Heart left ventricle (tissue), 16 donors: ENCODE results near the gene NEMP2. TPM values are rescaled to one million over a fixed set of nuclear protein-coding genes. Genes with fewer than 3 reads are reported as not detected.

ENCODE experiments used
- ATAC-seq, 4 donors: fragments of 200-7000 bp; cut with Tn5 transposase; one replicate each; pipeline ENCODE4 v1.9.1; 2020 to 2022; ENCODE audit warnings: moderate library complexity in 4 of 4, mild to moderate bottlenecking in 3 of 4, moderate number of reproducible peaks in 1 of 4
- DNase-seq, 5 donors: peaks; one replicate each; pipeline ENCODE4 v3.0.0-alpha.2; 2020
- H3K27ac ChIP-seq, 12 donors: fragments of 200-600 bp; sonication (generic) in 4 of 12; one replicate each; pipeline versions ENCODE4 v1.5.0 to v1.8.0; 2016 to 2022; ENCODE audit warnings: mild to moderate bottlenecking in 2 of 12
- H3K27me3 ChIP-seq, 9 donors: fragments of 200-600 bp; sonication (generic) in 2 of 9; one replicate each; pipeline versions ENCODE4 v1.5.1 to v1.8.0; 2016 to 2022; ENCODE audit warnings: mild to moderate bottlenecking in 3 of 9
- H3K36me3 ChIP-seq, 9 donors: fragments of 200-600 bp; sonication (generic) in 2 of 9; one replicate each; pipeline versions ENCODE4 v1.5.0 to v1.8.0; 2018 to 2022; ENCODE audit warnings: mild to moderate bottlenecking in 2 of 9
- H3K4me1 ChIP-seq, 12 donors: fragments of 200-600 bp; sonication (generic) in 4 of 12; one replicate each; pipeline versions ENCODE4 v1.5.0 to v1.8.0; 2016 to 2022; ENCODE audit warnings: mild to moderate bottlenecking in 3 of 12
- H3K4me3 ChIP-seq, 12 donors: fragments of 200-600 bp; sonication (generic) in 4 of 12; one replicate each; pipeline versions ENCODE4 v1.5.0 to v1.8.0; 2017 to 2022; ENCODE audit warnings: mild to moderate bottlenecking in 9 of 12, moderate library complexity in 4 of 12
- H3K9me3 ChIP-seq, 12 donors: fragments of 200-600 bp; sonication (generic) in 4 of 12; one replicate each; pipeline versions ENCODE4 v1.5.0 to v1.8.0; 2016 to 2022; ENCODE audit warnings: mild to moderate bottlenecking in 1 of 12
- POLR2A ChIP-seq, 2 donors: fragments of 450-650 bp; IDR thresholded peaks; one replicate each; pipeline ENCODE4 v1.6.1; 2017; ENCODE audit warnings: antibody characterized with exemption in 2 of 2, mild to moderate bottlenecking in 2 of 2, moderate library complexity in 2 of 2
- WGBS, 4 donors: extraction: QIAGEN DNeasy Blood & Tissue Kit in 2 of 4; methylation state at CpG; one replicate each; pipeline versions ENCODE4 v1.1.5 to v1.1.7; 2013 to 2018; 5-methylcytosine and 5-hydroxymethylcytosine counted together
- intact Hi-C, 10 donors: fragments of 100-400 bp; cut with DNase I; formaldehyde crosslinking; loops; one replicate each; pipeline versions ENCODE4 v1.11.1 to v1.14.2; 2022
- long read RNA-seq, 3 donors: library from polyadenylated mRNA; unstranded; transcript quantifications; one replicate each; pipeline ENCODE4 v2.0.0, GENCODE V29; 2020 to 2021
- polyA plus RNA-seq, 2 donors: library from polyadenylated mRNA; stranded (reverse); fragments of 200-250 nt; gene quantifications; one replicate each; pipeline ENCODE4 v1.2.3, GENCODE V29; 2013
- total RNA-seq, 9 donors: library from RNA; depleted of rRNA in 2 of 9; stranded (reverse); fragments of >200 nt in 2 of 9; fragmentation: NEBNext Ultra II Directional in 3 of 9; extraction: Animal tissue kit (Norgen Biotek cat#: 25700) in 3 of 9; gene quantifications; one replicate each; pipeline versions ENCODE4 v1.1.0 to v1.2.4, GENCODE V29; 2016 to 2023
- TF ChIP-seq, protein P1 (sequence below), 12 donors: fragments of 200-600 bp; sonication (generic) in 4 of 12; IDR thresholded peaks; one replicate each; pipeline versions ENCODE4 v1.5.0 to v1.8.0; 2018 to 2022; ENCODE audit warnings: antibody characterized with exemption in 12 of 12, mild to moderate bottlenecking in 5 of 12
- donor health status: ischemic (EF 13 %, LVEDD 7.1; RV severe dilation, severe dysfunction).
- donor health status: healthy with polysubstance abuse.
- donor health status: DM: no; HTN: yes; CAD: no.
- donor health status: DM: no; HTN: no; CAD: no.
- donor health status: ischemic (EF 25% LVEDD 6.9; RV normal size, moderate dysfunction).
- donor health status: ischemic (EF 25% LVEDD 5.7; RV mildly dilated, moderate dysfunction).
- donor health status: healthy.
- donor health status: DM: yes; HTN: yes; CAD: no.
- donor health status: ischemic (EF 35%, LVEDD 5.7; RV mildly dilated, moderate dysfunction).
- donor health status: nonischemic (EF 11% LVEDD 7.7; RV severe dilation, severe dysfunction).
- donor health status: DM: yes; HTN: yes; CAD: no.
- donor health status: PGD.
- donor health status: ischemic (EF 29% LVEDD 5.4; RV normal size, mild dysfunction).
- donor health status: nonischemic (EF 23%, LVEDD 6.1; RV moderate dilation, normal function).

NEMP2 gene, protein sequence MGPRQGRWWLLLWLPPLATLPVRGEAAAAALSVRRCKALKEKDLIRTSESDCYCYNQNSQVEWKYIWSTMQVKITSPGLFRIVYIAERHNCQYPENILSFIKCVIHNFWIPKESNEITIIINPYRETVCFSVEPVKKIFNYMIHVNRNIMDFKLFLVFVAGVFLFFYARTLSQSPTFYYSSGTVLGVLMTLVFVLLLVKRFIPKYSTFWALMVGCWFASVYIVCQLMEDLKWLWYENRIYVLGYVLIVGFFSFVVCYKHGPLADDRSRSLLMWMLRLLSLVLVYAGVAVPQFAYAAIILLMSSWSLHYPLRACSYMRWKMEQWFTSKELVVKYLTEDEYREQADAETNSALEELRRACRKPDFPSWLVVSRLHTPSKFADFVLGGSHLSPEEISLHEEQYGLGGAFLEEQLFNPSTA
- total RNA-seq = 1 to 10 TPM in 8 of 9 donors, under 1 TPM in 1; 0.63 to 4.6 (median 2.4) TPM
- polyA plus RNA-seq = under 1 TPM; 0.42 to 0.73 TPM
- long read RNA-seq, donor 1, partial matches to known transcripts = 0 of 1 reads
- long read RNA-seq, donor 1, other reads (novel, unspliced or antisense) = 1 of 1 reads
- long read RNA-seq, donor 2, full-length matches to known transcripts = 1 of 7 reads
- long read RNA-seq, donor 2, partial matches to known transcripts = 2 of 7 reads
- long read RNA-seq, donor 2, other reads (novel, unspliced or antisense) = 4 of 7 reads
- long read RNA-seq, donor 3, partial matches to known transcripts = 0 of 1 reads
- long read RNA-seq, donor 3, other reads (novel, unspliced or antisense) = 1 of 1 reads

DNA sequence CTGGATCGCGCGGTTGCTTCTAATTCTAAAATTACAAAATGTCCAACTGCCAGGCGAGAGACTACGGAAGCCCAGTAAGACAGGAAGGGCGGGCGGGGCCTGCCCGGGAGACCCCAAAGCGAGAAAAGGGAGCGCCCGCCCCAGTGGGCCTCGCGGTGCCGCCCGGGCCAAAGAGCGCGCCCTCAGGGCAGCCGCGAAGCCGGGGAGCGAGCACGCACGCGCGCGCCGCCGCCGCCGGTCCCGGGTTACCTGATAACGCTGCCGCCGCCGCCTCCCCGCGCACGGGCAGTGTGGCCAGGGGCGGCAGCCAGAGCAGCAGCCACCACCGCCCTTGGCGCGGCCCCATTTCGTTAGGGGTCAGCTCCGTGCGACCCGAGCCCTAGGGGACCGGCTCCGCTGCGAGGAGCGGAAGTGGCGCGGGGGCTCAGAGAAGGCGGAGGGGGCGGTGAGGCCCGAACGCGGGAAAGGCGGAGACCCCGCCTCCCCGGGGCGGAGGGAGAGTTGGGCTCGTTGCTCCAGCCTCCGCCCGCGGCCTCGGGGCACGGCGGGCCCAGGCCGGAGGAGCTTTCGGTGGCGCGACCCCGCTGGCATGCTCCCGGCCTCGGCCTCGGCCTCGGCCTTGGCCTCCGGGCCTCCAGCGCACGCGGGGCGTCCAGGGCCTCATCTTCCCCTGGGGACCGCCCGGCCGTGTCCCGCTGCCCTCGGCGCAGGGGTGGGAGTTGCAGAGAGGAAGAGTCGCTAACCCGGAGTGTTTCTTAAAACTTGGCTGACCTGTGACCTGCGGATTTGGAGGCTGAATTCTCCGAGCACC lies at the start of gene NEMP2:
Gene NEMP2, minus strand, starts transcription at position 413 of the 811 bp plus-strand sequence. Its CDS starts 67 bp downstream, at position 346.
- TF ChIP-seq, protein P1, sequence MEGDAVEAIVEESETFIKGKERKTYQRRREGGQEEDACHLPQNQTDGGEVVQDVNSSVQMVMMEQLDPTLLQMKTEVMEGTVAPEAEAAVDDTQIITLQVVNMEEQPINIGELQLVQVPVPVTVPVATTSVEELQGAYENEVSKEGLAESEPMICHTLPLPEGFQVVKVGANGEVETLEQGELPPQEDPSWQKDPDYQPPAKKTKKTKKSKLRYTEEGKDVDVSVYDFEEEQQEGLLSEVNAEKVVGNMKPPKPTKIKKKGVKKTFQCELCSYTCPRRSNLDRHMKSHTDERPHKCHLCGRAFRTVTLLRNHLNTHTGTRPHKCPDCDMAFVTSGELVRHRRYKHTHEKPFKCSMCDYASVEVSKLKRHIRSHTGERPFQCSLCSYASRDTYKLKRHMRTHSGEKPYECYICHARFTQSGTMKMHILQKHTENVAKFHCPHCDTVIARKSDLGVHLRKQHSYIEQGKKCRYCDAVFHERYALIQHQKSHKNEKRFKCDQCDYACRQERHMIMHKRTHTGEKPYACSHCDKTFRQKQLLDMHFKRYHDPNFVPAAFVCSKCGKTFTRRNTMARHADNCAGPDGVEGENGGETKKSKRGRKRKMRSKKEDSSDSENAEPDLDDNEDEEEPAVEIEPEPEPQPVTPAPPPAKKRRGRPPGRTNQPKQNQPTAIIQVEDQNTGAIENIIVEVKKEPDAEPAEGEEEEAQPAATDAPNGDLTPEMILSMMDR (IDR thresholded peaks at IDR 0.05) = peak in 2 of 12 donors; percentile 10 to 16
- TF ChIP-seq POLR2A (IDR thresholded peaks at IDR 0.05) = peak in 1 of 2 donors; percentile 72
- ATAC-seq (peak; percentile 76 to 95 (median 90)), DNase-seq (peak; percentile 85 to 92 (median 87))
- peaks cover 0 to 30% (median 6%) of the 10 kb centered on the region in 12 donors for H3K9me3 ChIP-seq
- no peaks in the 10 kb centered on the region for H3K27me3 ChIP-seq
- peaks cover 0 to 41% (median 13%) of the 10 kb centered on the region in 12 donors for H3K4me1 ChIP-seq
- H3K4me3 ChIP-seq = peak within 1 kb of the TSS; percentile 67 to 95 (median 79)
- peak within 1 kb of the TSS; percentile 92 to 99 (median 98) for H3K27ac ChIP-seq
- no peaks in the 10 kb centered on the region for H3K36me3 ChIP-seq
- intact Hi-C loops = loop anchor here (1.0 to 10.0 kb wide), 10 partner anchors 38 to 260 kb away; partner anchors contain the start of gene NAB1 (in 8 of the 10)
- 0 to 1% (median 0%) methylated on average over 50 to 92 of the region's 92 CpGs for WGBS, 4 donors

DNA sequence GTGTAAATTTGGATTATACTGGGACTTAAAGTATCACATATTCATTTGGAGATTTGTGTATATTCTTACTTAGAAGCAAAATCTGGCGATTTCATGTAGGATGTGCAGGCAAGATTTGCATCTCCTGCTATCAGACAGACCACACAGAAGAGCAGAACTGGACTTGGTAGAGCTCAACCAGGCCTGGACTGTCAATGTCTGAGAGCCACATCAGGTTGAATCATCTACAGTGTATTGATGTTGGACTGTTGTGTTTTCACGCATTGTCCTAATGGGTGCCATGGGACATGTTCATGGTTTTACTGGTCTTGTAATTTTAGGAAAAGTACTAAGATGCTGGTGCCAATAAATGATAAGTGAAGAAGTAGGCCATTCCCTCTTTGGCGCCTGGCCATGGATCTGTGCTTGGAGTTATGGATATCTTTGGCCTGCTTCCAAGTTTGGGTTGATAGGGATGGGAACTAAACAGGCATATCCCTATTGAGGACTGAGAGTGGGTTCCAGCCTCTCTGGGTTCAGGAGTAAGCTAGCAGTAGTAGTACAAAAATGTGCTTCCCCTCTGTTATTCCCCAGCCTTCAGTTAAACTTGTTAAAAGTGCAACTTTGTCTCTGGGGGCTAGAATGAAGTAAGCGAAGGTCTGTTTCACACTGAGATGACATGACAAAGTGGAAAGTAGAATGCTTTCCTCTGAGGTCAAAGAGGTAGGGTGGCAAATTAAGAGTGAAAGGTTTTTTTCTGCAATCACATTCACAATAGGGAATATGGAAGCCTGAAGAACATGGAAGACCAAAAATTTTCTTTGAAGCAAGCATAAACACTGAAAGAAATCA lies 49.2 kb upstream of the NEMP2 start:
- ATAC-seq (peak; percentile 25 to 74 (median 38)), DNase-seq (peak; percentile 64 to 86 (median 69))
- Histone ChIP-seq H3K4me3 (no peak overlapping the region), H3K4me1 (peaks cover 3 to 52% (median 32%) of the 10 kb centered on the region in 12 donors), H3K36me3 (no peaks in the 10 kb centered on the region), H3K9me3 (no peaks in the 10 kb centered on the region), H3K27ac (peak overlapping the region in 11 of 12 donors; percentile 44 to 71 (median 54)), H3K27me3 (no peaks in the 10 kb centered on the region)
- no peak for TF ChIP-seq POLR2A (IDR thresholded peaks at IDR 0.05)
- TF ChIP-seq, protein P1 (IDR thresholded peaks at IDR 0.05) = no peak
- intact Hi-C loops = loop anchor here in 6 of 10 donors (1.0 to 10.0 kb wide), 7 partner anchors 46 to 69 kb away; partner anchors contain the start of genes NAB1 (in 3 of the 6) and NEMP2 (in 1 of the 6)
- WGBS, 4 donors = 57 to 68% (median 63%) methylated on average over 4 of the region's 4 CpGs

DNA sequence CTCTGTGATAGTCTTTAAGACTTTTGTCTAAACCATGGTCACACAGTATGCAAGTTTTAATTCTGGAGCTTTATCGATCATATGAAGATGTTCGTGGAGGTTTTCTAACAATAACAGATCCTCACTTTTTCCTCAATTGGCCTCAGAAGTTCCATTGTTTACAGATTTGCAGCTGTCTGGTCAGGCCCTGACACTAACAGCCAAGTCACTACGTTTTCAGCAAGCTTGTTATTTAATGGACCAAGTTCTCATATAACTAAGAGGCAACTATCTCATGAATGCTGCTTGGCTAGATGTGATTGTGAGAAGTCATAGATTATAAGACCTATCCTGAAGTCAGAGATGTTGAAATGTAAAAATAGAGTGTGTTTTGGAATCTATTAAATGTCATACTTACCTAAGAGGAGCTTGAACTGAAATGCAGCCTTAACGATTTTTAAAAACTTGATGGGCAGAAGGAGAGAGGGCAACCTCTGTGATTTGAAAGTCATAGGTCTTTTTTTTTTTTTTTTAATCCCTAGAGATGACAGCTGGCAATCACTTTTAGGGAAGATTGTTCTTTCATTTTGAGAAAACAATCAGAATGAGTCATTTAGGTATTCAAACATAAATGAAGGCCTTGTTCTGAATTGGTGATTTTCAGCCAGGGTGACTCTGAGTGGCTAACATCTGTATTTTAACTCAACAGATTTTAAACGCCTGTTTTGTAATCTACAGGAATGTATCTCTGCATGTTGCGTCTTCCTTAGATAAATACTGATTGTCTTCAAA lies 48.4 kb upstream of the NEMP2 start:
- WGBS, 4 donors = 32 to 50% (median 41%) methylated on average over 6 of the region's 6 CpGs
- H3K27me3 ChIP-seq = no peaks in the 10 kb centered on the region
- no peaks in the 10 kb centered on the region for H3K36me3 ChIP-seq
- H3K9me3 ChIP-seq = no peaks in the 10 kb centered on the region
- H3K27ac ChIP-seq = peak overlapping the region in 11 of 12 donors; percentile 39 to 71 (median 54)
- ATAC-seq = peak in 1 of 4 donors; percentile 22
- no peak for TF ChIP-seq POLR2A (IDR thresholded peaks at IDR 0.05)
- TF ChIP-seq, protein P1 (IDR thresholded peaks at IDR 0.05) = no peak
- H3K4me3 ChIP-seq = no peak overlapping the region
- peaks cover 4 to 60% (median 40%) of the 10 kb centered on the region in 12 donors for H3K4me1 ChIP-seq
- intact Hi-C loops = loop anchor here in 6 of 10 donors (1.0 to 10.0 kb wide), 7 partner anchors 46 to 69 kb away; partner anchors contain the start of genes NAB1 (in 3 of the 6) and NEMP2 (in 1 of the 6)
- DNase-seq = no peak
